Midbrain (tissue), 1 donor: ENCODE measurements around the gene RARG.
"Not testable (repeated sequence)": the region's sequence is repeated elsewhere in the genome, so short reads cannot be mapped to it uniquely, and the experiment has no call there.

Experiments used
- DNase-seq: peaks from one replicate; lab custom pipeline; 2025; lab: John Stamatoyannopoulos, UW

The RARG gene

DNA sequence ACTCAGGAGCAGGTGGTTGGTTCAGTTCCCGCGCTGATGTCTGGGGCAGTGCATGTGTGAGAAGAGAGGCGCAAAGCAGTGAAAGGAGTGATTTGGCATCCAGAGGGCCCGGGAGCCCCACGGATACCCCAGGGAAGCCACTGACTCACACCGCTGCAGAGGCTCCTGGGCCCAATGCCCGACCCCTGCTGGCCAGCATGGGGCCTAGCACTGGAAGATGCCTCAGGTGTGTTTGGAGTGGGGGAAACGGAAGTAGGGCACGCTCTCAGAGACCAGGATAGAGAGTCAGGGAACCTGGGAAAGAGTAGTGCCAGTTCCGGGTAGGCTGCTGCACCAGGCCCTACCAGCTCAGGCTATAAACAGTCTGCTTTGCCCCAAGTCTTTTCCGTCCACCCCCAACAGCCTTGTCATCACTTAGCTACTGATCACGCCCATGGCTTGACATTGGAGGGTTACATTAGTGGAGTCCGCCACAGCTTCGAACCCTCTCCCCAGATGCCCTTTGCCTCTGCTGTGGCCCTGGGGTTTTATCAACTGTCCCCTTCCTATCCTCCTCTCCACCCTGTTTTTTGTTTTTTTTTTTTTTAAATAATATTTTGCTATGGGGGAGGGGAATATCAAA, 41.8 kb downstream of the RARG start:
- DNase-seq, result peak; percentile 18

GRCh38 chr12:53187145-53187899, 44.7 kb downstream of the RARG start:
- no peak for DNase-seq

- DNase-seq, result no peak
Observed at GRCh38 chr12:53186745-53187144, 45.3 kb downstream of the RARG start.

- no peak for DNase-seq
Observed at GRCh38 chr12:53185582-53186153, 46.3 kb downstream of the RARG start.

DNA sequence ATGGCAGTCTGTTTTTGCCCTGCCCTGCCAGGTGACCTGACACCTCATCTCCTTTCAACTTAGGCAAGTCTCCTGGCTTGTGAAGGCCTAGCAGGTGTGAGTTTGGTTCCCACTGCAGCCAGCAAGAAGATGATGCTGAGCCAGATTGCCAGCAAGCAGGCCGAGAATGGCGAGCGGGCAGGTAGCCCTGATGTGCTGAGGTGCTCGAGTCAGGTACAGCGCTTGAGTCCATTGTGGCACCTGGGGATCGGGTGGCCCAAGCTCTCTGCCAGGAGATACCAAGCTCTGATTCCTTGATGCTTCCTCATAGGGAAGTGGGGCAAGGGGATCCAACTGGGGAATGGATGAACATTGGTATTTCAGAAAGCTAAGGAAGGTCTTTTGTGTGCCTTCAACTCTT, 47.2 kb downstream of the RARG start:
- no peak for DNase-seq

DNA sequence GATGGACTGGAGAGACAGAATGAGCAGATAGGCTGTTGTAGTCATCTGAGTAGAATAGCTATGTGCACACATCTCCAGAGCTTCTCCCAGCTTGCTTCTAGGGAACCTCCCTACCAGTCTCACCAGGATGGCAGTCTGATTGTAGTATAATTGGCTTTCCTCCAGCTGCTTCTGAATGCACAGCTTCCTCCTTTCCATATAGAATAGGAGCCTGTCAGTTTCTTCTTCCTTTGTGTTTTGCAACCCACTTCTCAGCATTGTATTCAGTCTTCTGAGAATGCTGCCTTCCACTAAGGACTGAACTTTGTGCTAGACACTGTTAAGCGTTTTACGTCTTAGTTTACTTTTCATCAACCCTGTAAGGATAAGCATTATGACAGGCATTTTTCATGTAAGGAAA, 49.1 kb downstream of the RARG start:
- DNase-seq, result no peak

GRCh38 chr12:53181935-53182334, 50.1 kb downstream of the RARG start:
- DNase-seq, result no peak

GRCh38 chr12:53180931-53181645, 50.9 kb downstream of the RARG start:
- DNase-seq, result peak; percentile 87

DNA sequence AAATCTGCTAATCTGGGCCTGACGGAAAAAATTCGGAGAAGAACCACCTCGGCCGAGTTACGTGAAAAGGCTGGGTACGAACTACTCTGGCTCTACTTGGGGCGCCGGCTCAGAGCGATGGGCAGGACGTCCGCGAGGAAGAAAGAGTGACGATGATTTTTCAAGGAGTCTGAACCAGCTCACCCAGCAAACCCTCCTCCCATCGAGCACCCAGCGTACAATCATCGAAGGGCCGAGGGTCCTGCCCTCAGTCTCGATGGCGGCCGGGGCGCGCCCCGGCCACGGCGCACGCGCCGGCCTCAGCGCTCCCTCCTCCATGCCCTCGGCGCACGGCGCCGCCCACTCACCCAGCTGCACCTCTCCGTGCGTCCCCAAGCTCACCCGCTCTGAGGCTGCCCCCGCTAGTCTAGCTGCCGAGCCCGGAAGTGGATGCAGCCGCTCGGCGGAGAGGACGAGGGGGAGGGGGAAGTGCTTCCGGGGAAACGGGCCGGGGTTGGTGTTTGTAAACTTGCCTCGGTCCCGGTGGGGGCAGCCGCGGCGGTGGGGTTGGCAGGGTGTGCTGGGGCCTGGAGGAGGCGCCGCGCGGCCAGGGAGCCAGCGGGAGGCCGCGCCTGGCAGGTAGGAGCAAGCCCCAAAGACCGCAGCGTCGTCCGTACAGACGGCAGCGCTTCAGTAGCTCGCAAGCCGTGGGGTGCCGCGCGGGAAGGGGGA, 51.6 kb downstream of the RARG start, which contains the start of the genes CSAD and ZNF740:
CSAD (minus strand) TSS at position 706 of the 711 bp plus-strand sequence. CDS start 7,455 bp downstream, outside the sequence.
ZNF740 (plus strand) TSS at position 503 of the 711 bp plus-strand sequence. CDS start 1,262 bp downstream, outside the sequence.
- DNase-seq, result peak; percentile 97

- peak; percentile 52 for DNase-seq
Observed at GRCh38 chr12:53179687-53180219, 52.3 kb downstream of the RARG start.

DNA sequence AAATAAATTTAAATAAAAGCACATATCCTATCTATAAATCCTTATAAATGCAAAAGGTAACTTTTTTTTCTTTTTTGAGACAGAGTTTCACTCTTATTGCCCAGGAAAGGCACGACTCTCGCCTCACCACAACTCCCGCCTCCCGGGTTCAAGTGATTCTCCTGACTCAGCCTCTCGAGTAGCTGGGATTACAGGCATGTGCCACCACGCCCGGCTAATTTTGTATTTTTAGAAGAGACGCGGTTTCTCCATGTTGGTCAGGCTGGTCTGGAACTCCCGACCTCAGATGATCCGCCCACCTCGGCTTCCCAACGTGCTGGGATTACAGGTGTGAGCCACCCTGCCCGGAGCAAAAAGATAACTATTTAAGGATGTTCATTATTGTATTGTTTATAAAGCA, 53.2 kb downstream of the RARG start:
- not testable (repeated sequence) for DNase-seq

- DNase-seq, result not testable (repeated sequence)
Observed at GRCh38 chr12:53177447-53177846, 54.6 kb downstream of the RARG start.

- DNase-seq, result no peak
Observed at GRCh38 chr12:53176750-53177149, 55.3 kb downstream of the RARG start.

- DNase-seq, result no peak
Observed at GRCh38 chr12:53174881-53175491, 57.0 kb downstream of the RARG start.

GRCh38 chr12:53173085-53173715, 58.8 kb downstream of the RARG start:
- no peak for DNase-seq

DNA sequence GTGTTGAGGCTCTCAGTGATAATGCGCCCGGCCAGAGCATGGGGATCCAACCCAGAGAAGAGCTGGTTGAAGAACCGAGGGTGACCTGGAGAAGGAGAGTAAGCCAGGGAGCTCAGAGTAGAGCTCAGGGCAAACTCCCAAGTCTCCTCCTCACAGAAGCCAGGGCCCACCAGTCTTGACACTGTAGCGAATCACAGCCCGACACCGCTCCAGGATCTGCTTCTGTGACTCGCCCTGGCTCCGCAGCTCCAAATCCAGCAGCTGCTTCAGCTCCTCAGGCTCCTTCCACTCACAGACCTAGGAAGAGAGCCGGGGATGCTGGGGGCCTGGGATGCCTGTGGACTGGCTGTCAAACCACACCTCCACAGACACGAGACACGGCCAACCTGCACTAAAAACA, 59.7 kb downstream of the RARG start:
- no peak for DNase-seq

- no peak for DNase-seq
Observed at GRCh38 chr12:53171725-53172329, 60.2 kb downstream of the RARG start.

GRCh38 chr12:53170876-53171724, 60.9 kb downstream of the RARG start:
- no peak for DNase-seq

DNA sequence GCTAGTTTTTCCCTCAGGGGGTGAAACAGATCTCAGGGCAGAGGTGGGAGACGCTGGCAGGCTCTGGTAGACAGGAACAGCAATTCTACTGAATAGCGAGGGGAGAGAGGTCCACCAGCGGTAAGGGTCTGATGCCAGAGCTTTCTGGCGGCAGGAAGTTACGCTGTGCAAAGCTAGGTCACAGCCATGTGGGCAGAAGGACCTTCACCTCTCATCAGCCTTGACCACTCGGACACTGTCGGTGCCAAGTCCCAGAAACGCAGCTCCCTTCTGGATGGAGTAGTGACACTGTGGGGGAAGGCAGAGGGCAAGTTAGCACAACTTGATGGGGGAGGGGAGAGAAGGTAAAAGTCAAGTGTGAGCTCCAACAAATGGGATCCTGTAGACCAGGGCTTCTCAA, 61.8 kb downstream of the RARG start:
- DNase-seq, result no peak
